WTC11 (cell line): ENCODE results near the gene MDH2. TPM values are rescaled to one million over a fixed set of nuclear protein-coding genes. Genes with fewer than 3 reads are reported as not detected.
"Not testable (repeated sequence)": the region's sequence is repeated elsewhere in the genome, so short reads cannot be mapped to it uniquely, and the experiment has no call there.

ENCODE experiments used
- ATAC-seq: fragments of 200-7000 bp; cut with Tn5 transposase; 2 replicates; pipeline ENCODE4 v1.10.0; 2021; ENCODE audit warnings: mild to moderate bottlenecking, moderate library complexity
- CTCF ChIA-PET: fragments of 300-600 bp; sonication (Branson Sonifier 250); formaldehyde crosslinking; loops from one replicate; lab custom pipeline; 2021; ENCODE audit warnings: antibody characterized with exemption; lab: Charles Lee
- POLR2A ChIA-PET: fragments of 350-600 bp; sonication (Branson Sonifier 250); formaldehyde crosslinking; loops from one replicate; lab custom pipeline; 2021; ENCODE audit warnings: antibody characterized with exemption; lab: Charles Lee
- DNase-seq: peaks from one replicate; pipeline ENCODE4 v3.0.0; 2021; ENCODE audit warnings: low spot score
- H3K27ac Mint-ChIP-seq: 2 replicates; pipeline ENCODE4 v1.8.0; 2021; ENCODE audit warnings: mixed read lengths
- H3K27me3 Mint-ChIP-seq: 2 replicates; pipeline ENCODE4 v1.8.0; 2021; ENCODE audit warnings: low read depth, mild to moderate bottlenecking, moderate library complexity, mixed read lengths
- H3K36me3 Mint-ChIP-seq: 2 replicates; pipeline ENCODE4 v1.8.0; 2021; ENCODE audit warnings: mixed read lengths
- H3K4me1 Mint-ChIP-seq: 2 replicates; pipeline ENCODE4 v1.8.0; 2022; ENCODE audit warnings: mixed read lengths
- H3K4me3 Mint-ChIP-seq: 2 replicates; pipeline ENCODE4 v1.8.0; 2021; ENCODE audit warnings: mild to moderate bottlenecking, moderate library complexity, mixed read lengths
- H3K9me3 Mint-ChIP-seq: 2 replicates; pipeline ENCODE4 v1.8.0; 2021; ENCODE audit warnings: mixed read lengths
- FOXJ3 ChIP-seq: sonication (generic); formaldehyde crosslinking; IDR thresholded peaks from 2 replicates; pipeline ENCODE4 v1.9.0; 2021; ENCODE audit warnings: missing genetic modification reagents, mild to moderate bottlenecking, borderline replicate concordance
- FOXP1 ChIP-seq: sonication (generic); formaldehyde crosslinking; IDR thresholded peaks from 2 replicates; pipeline ENCODE4 v1.8.0; 2022; ENCODE audit warnings: missing genetic modification reagents, mild to moderate bottlenecking, moderate library complexity, borderline replicate concordance
- GABPB1 ChIP-seq: sonication (generic); formaldehyde crosslinking; IDR thresholded peaks from 2 replicates; pipeline ENCODE4 v1.8.1; 2023; ENCODE audit warnings: mild to moderate bottlenecking, missing genetic modification reagents
- IRF2 ChIP-seq: sonication (generic); formaldehyde crosslinking; IDR thresholded peaks from 2 replicates; pipeline ENCODE4 v1.8.0; 2022; ENCODE audit warnings: low read depth, missing genetic modification reagents, borderline replicate concordance
- JAZF1 ChIP-seq: fragments of 250-450 bp; sonication (Bioruptor Pico); IDR thresholded peaks from 2 replicates; pipeline ENCODE4 v1.9.0; 2021; ENCODE audit warnings: moderate library complexity, mild to moderate bottlenecking, inconsistent platforms
- JUN ChIP-seq: sonication (generic); formaldehyde crosslinking; IDR thresholded peaks from 2 replicates; pipeline ENCODE4 v1.8.0; 2023; ENCODE audit warnings: mild to moderate bottlenecking, missing genetic modification reagents
- KAT7 ChIP-seq: sonication (generic); formaldehyde crosslinking; IDR thresholded peaks from 2 replicates; pipeline ENCODE4 v1.8.1; 2023; ENCODE audit warnings: missing genetic modification reagents, mild to moderate bottlenecking, borderline replicate concordance
- NFYB ChIP-seq: sonication (generic); formaldehyde crosslinking; conservative IDR thresholded peaks from 2 replicates; pipeline ENCODE4 v1.8.0; 2022; ENCODE audit warnings: low read depth, missing genetic modification reagents
- NR2C2 ChIP-seq: sonication (generic); formaldehyde crosslinking; IDR thresholded peaks from 2 replicates; pipeline ENCODE4 v1.8.0; 2022; ENCODE audit warnings: mild to moderate bottlenecking, missing genetic modification reagents
- OVOL2 ChIP-seq: fragments of 250-450 bp; sonication (Bioruptor Pico); IDR thresholded peaks from 2 replicates; pipeline ENCODE4 v1.9.0; 2021; ENCODE audit warnings: mild to moderate bottlenecking, borderline replicate concordance
- RELA ChIP-seq: sonication (generic); formaldehyde crosslinking; IDR thresholded peaks from 2 replicates; pipeline ENCODE4 v1.8.1; 2022; ENCODE audit warnings: missing genetic modification reagents, mild to moderate bottlenecking, borderline replicate concordance
- SMAD4 ChIP-seq: sonication (generic); formaldehyde crosslinking; IDR thresholded peaks from 2 replicates; pipeline ENCODE4 v1.8.0; 2022; ENCODE audit warnings: mild to moderate bottlenecking, missing genetic modification reagents
- ZNF138 ChIP-seq: sonication (generic); formaldehyde crosslinking; conservative IDR thresholded peaks from 2 replicates; pipeline ENCODE4 v1.8.1; 2022; ENCODE audit warnings: mild to moderate bottlenecking, moderate library complexity, missing genetic modification reagents
- ZNF317 ChIP-seq: sonication (generic); formaldehyde crosslinking; IDR thresholded peaks from 2 replicates; pipeline ENCODE4 v1.8.1; 2023; ENCODE audit warnings: low read depth, mild to moderate bottlenecking, moderate library complexity, missing genetic modification reagents, borderline replicate concordance
- total RNA-seq: library from RNA; stranded (reverse); gene quantifications from 3 replicates; pipeline ENCODE4 v1.2.3, GENCODE V29; 2021
- TF ChIP-seq, protein P1 (sequence below): fragments of 250-450 bp; sonication (Bioruptor Pico); IDR thresholded peaks from 2 replicates; pipeline ENCODE4 v1.8.0; 2021; ENCODE audit warnings: mild to moderate bottlenecking
- TF ChIP-seq, protein P2 (sequence below): sonication (generic); formaldehyde crosslinking; IDR thresholded peaks from 2 replicates; pipeline ENCODE4 v1.8.0; 2022; ENCODE audit warnings: missing genetic modification reagents
- TF ChIP-seq, protein P3 (sequence below): sonication (generic); formaldehyde crosslinking; IDR thresholded peaks from 2 replicates; pipeline ENCODE4 v1.8.0; 2022; ENCODE audit warnings: mild to moderate bottlenecking, missing genetic modification reagents
- TF ChIP-seq, protein P4 (sequence below): fragments of 250-450 bp; sonication (Bioruptor Pico); IDR thresholded peaks from 2 replicates; pipeline ENCODE4 v2.1.2; 2022; ENCODE audit warnings: mild to moderate bottlenecking, moderate library complexity
- TF ChIP-seq, protein P5 (sequence below): sonication (generic); formaldehyde crosslinking; IDR thresholded peaks from 2 replicates; pipeline ENCODE4 v1.8.1; 2023; ENCODE audit warnings: mild to moderate bottlenecking, missing genetic modification reagents, moderate library complexity

MDH2 gene
- total RNA-seq, 1 experiment from 2014 or later = 333 TPM

DNA sequence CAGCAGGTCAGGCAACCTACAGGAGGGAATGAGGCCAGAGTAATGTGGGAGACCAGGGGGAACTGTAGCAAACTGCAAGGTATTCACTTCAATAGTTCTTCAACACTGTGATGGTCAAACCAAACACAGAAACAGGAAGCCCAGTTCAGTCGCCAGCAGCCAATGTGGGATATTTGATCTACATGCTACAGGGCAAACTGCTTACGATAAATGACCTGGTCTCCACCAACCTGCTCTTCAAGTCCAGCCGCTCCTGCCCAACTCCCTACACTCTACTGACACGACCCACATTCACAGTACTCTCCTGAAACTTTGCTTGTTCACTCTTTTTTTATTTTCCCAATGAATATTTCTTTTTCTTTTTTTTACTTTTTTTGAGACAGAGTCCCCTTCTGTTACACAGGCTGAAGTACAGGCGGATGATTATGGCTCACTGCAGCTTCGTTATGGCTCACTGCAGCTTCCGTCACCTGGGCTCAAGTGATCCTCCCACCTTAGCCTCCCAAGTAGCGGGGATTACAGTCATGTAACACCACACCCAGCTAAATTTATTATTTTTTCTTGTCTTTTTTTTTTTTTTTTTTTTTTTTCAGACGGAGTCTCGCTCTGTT is 42.1 kb downstream of the MDH2 start:
- no peaks in the 10 kb centered on the region for H3K27me3 Mint-ChIP-seq
- H3K9me3 Mint-ChIP-seq = no peaks in the 10 kb centered on the region
- ChIA-PET CTCF (interaction anchor here (1.6 kb wide), 1 partner anchor 17 kb away, joined by 4 read pairs; no protein-coding TSS in a partner anchor), POLR2A (no interaction called here)
- DNase-seq = no peak
- H3K36me3 Mint-ChIP-seq = no peaks in the 10 kb centered on the region
- peaks cover 2% of the 10 kb centered on the region; the same call in 1 of the 2 replicates for H3K4me1 Mint-ChIP-seq
- H3K27ac Mint-ChIP-seq = no peak overlapping the region
- ATAC-seq = no peak
- TF ChIP-seq KAT7 (CRISPR knock-in tag) (no peak), NR2C2 (no peak), ZNF317 (CRISPR knock-in tag) (no peak), GABPB1 (no peak)
- TF ChIP-seq, protein P1, sequence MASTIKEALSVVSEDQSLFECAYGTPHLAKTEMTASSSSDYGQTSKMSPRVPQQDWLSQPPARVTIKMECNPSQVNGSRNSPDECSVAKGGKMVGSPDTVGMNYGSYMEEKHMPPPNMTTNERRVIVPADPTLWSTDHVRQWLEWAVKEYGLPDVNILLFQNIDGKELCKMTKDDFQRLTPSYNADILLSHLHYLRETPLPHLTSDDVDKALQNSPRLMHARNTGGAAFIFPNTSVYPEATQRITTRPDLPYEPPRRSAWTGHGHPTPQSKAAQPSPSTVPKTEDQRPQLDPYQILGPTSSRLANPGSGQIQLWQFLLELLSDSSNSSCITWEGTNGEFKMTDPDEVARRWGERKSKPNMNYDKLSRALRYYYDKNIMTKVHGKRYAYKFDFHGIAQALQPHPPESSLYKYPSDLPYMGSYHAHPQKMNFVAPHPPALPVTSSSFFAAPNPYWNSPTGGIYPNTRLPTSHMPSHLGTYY = no peak
- no peak overlapping the region for H3K4me3 Mint-ChIP-seq

DNA sequence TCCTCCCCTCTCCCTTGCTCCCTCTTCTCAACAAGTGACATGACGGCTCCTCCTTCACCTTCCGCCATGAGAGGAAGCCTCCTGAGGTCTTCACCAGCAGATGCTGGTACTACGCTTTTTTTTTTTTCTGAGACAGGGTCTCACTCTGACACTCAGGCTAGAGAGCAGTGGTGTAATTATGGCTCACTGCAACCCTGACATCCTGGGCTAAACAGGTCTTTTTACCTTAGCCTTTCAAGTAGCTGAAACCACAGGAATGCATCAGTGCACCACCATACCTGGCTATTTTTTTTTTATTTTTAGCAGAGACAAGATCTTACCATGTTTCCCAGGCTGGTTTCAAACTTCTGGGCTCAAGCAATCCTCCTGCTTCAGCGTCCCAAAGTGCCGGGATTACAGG is 43.6 kb downstream of the MDH2 start:
- no peaks in the 10 kb centered on the region for H3K36me3 Mint-ChIP-seq
- no peaks in the 10 kb centered on the region for H3K27me3 Mint-ChIP-seq
- ATAC-seq (no peak), DNase-seq (no peak)
- peaks cover 5% of the 10 kb centered on the region for H3K9me3 Mint-ChIP-seq
- H3K4me3 Mint-ChIP-seq = no peak overlapping the region
- TF ChIP-seq, protein P2, sequence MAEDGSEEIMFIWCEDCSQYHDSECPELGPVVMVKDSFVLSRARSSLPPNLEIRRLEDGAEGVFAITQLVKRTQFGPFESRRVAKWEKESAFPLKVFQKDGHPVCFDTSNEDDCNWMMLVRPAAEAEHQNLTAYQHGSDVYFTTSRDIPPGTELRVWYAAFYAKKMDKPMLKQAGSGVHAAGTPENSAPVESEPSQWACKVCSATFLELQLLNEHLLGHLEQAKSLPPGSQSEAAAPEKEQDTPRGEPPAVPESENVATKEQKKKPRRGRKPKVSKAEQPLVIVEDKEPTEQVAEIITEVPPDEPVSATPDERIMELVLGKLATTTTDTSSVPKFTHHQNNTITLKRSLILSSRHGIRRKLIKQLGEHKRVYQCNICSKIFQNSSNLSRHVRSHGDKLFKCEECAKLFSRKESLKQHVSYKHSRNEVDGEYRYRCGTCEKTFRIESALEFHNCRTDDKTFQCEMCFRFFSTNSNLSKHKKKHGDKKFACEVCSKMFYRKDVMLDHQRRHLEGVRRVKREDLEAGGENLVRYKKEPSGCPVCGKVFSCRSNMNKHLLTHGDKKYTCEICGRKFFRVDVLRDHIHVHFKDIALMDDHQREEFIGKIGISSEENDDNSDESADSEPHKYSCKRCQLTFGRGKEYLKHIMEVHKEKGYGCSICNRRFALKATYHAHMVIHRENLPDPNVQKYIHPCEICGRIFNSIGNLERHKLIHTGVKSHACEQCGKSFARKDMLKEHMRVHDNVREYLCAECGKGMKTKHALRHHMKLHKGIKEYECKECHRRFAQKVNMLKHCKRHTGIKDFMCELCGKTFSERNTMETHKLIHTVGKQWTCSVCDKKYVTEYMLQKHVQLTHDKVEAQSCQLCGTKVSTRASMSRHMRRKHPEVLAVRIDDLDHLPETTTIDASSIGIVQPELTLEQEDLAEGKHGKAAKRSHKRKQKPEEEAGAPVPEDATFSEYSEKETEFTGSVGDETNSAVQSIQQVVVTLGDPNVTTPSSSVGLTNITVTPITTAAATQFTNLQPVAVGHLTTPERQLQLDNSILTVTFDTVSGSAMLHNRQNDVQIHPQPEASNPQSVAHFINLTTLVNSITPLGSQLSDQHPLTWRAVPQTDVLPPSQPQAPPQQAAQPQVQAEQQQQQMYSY (CRISPR knock-in tag) = no peak
- no peak for TF ChIP-seq FOXJ3 (CRISPR knock-in tag)
- no peak for TF ChIP-seq ZNF138 (CRISPR knock-in tag)
- TF ChIP-seq NR2C2 = no peak
- TF ChIP-seq, protein P3, sequence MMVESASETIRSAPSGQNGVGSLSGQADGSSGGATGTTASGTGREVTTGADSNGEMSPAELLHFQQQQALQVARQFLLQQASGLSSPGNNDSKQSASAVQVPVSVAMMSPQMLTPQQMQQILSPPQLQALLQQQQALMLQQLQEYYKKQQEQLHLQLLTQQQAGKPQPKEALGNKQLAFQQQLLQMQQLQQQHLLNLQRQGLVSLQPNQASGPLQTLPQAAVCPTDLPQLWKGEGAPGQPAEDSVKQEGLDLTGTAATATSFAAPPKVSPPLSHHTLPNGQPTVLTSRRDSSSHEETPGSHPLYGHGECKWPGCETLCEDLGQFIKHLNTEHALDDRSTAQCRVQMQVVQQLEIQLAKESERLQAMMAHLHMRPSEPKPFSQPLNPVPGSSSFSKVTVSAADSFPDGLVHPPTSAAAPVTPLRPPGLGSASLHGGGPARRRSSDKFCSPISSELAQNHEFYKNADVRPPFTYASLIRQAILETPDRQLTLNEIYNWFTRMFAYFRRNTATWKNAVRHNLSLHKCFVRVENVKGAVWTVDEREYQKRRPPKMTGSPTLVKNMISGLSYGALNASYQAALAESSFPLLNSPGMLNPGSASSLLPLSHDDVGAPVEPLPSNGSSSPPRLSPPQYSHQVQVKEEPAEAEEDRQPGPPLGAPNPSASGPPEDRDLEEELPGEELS (CRISPR knock-in tag) = no peak
- no peak for TF ChIP-seq RELA (CRISPR knock-in tag)
- no peak for TF ChIP-seq OVOL2 (CRISPR knock-in tag)
- no peak for TF ChIP-seq FOXP1 (CRISPR knock-in tag)
- TF ChIP-seq, protein P4, sequence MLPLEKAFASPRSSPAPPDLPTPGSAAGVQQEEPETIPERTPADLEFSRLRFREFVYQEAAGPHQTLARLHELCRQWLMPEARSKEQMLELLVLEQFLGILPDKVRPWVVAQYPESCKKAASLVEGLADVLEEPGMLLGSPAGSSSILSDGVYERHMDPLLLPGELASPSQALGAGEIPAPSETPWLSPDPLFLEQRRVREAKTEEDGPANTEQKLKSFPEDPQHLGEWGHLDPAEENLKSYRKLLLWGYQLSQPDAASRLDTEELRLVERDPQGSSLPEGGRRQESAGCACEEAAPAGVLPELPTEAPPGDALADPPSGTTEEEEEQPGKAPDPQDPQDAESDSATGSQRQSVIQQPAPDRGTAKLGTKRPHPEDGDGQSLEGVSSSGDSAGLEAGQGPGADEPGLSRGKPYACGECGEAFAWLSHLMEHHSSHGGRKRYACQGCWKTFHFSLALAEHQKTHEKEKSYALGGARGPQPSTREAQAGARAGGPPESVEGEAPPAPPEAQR (CRISPR knock-in tag) = no peak
- TF ChIP-seq SMAD4 (CRISPR knock-in tag) = no peak
- TF ChIP-seq, protein P5, sequence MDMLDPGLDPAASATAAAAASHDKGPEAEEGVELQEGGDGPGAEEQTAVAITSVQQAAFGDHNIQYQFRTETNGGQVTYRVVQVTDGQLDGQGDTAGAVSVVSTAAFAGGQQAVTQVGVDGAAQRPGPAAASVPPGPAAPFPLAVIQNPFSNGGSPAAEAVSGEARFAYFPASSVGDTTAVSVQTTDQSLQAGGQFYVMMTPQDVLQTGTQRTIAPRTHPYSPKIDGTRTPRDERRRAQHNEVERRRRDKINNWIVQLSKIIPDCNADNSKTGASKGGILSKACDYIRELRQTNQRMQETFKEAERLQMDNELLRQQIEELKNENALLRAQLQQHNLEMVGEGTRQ = no peak
- TF ChIP-seq NFYB = no peak
- no peak for TF ChIP-seq IRF2 (CRISPR knock-in tag)
- no peak for TF ChIP-seq JAZF1 (CRISPR knock-in tag)
- no peak for TF ChIP-seq JUN (CRISPR knock-in tag)
- H3K4me1 Mint-ChIP-seq = peaks cover 3% of the 10 kb centered on the region; the same call in 1 of the 2 replicates
- POLR2A ChIA-PET = no interaction called here
- no peak overlapping the region for H3K27ac Mint-ChIP-seq
- CTCF ChIA-PET = no interaction called here

DNA sequence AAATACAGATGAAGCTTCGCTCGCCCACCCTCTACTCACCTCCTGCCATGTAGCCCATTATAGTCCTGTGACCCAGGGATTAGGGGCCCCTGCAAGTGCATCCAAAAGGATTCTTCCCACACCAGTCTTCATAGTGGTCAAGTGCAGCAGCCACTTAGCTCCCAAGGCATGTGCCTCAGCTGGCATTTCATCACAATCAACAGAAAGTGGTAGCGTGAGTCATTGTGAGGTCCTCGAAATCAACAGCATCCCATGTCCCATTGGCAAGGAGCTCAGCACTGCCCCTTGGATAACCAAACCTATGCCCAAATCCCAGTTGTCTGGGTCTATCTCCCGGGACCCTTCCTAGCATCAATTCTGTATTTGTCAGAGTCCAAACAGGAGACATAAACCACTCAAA is 45.6 kb downstream of the MDH2 start:
- H3K9me3 Mint-ChIP-seq, H3K36me3 Mint-ChIP-seq, ATAC-seq, H3K4me3 Mint-ChIP-seq, DNase-seq, H3K27ac Mint-ChIP-seq, CTCF ChIA-PET, POLR2A ChIA-PET, H3K4me1 Mint-ChIP-seq, H3K27me3 Mint-ChIP-seq: not testable (repeated sequence)

DNA sequence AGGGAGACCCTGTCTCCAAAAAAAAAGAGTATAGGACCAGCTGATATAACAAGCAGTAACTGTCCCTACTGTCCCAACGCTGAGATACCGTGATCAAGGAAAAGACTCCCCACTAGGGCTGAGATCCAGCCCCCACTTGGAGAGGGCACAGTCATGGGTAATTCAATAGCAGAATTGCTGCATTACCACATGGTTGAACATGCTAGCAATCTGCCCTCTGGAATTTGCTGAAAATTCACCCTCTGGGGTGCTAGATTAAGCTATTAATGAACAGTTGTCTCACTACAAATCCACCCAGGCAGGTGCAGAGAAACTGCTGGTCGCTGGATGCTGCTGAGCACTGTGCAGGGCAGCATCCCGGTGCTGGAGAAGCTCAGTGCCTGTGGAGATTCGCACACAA is 46.4 kb downstream of the MDH2 start:
- CTCF ChIA-PET, H3K9me3 Mint-ChIP-seq, H3K36me3 Mint-ChIP-seq, DNase-seq, H3K27ac Mint-ChIP-seq, H3K4me3 Mint-ChIP-seq, ATAC-seq, H3K27me3 Mint-ChIP-seq, H3K4me1 Mint-ChIP-seq, POLR2A ChIA-PET: not testable (repeated sequence)
